Stimulated activated CD8-positive, alpha-beta memory T cell treated with anti-CD3 and anti-CD28 coated beads, Interleukin-4, amount 100 ng/mL, for 24 hours (primary cell): ENCODE data around the gene NPAS4.
"Not testable (repeated sequence)": the region's sequence is repeated elsewhere in the genome, so short reads cannot be mapped to it uniquely, and the experiment has no call there.

Source experiments
- DNase-seq: peaks from one replicate; pipeline ENCODE4 v3.0.0-alpha.2; 2020; ENCODE audit warnings: low read depth

Gene NPAS4

DNA sequence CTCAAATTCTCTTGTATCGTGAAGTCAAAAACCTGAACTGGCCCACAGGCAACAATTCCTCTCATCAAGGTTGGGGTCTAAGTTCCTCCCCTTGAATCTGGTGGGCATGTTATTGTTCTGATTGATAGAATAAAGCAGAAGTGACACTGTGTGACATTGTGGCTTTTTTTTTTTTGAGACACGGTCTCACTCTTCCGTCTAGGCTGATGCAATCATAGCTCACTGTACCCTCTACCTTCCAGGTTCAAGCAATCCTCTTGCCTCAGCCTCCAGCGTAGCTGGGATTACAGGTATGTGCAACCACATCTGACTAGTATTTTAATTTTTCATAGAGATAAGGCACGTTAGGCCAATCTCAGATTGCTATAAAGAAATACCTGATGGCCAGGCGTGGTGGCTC, 37.0 kb downstream of the NPAS4 start:
- no peak for DNase-seq

DNA sequence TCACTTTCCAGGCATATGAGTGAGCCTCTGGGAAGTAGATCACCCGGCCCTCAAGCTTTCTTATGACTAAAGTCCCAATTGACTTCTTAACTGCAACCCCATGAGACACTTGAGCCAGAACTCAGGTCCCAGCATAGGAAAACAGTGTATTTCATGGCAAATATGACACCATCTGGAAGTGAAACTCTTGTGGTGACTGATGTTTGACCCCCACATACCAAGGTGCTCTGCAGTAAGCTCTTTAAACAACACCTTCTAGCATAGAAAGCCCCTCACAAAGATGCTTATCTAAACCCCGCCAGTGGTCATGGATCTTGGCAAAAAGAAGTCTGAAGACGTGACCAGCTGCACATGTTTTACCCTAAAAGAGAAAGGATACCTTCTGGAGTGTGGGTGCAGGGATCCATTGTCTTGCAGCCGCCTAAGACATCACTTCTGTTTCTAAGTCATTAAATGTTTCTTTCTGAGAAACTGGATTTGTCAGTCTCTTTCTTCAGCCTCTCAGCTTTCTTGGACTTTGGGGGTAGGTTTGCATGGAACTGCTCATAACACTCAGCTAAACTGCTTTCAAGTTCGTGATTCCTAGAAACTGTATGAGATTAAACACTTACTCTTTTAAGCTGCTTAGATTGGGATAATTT, 38.4 kb downstream of the NPAS4 start:
- no peak for DNase-seq

DNA sequence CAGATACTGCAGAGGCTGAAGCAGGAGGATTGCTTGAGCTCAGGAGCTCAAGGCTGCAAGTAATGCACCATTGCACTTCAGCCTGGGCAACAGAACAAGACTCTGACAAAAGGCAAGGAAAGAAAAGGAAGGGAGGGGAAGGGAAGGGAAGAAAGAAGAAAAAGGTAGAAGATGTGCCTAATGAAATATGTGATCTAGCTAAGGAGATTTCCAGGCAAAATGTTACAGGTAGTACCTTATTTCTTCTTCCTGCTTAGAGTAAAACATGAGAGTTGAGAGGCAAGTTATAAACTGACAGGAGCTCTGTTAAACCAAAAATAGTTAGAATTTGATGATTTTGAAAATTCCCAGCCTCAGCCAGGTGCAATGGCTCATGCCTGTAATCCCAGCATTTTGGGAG, 41.2 kb downstream of the NPAS4 start:
- DNase-seq: no peak

DNA sequence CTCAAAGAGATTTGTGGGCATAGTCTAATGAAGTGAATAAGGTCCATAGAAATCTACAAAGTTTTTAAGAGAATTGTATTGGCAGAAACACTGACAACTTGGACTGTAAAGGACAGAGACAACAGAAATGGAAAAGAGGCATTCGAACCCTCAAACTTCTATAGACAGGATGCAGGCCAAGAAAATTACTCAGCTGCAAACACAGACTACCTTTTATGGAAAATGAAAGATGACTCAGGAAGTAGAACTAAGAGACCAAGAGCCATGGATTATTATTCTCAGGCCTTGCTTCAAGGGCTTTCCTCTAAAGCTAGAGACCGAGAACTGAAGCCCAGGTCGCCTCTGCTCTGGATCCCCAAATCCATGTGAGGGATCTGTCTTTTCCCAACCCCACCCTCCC, 42.1 kb downstream of the NPAS4 start:
- no peak for DNase-seq

DNA sequence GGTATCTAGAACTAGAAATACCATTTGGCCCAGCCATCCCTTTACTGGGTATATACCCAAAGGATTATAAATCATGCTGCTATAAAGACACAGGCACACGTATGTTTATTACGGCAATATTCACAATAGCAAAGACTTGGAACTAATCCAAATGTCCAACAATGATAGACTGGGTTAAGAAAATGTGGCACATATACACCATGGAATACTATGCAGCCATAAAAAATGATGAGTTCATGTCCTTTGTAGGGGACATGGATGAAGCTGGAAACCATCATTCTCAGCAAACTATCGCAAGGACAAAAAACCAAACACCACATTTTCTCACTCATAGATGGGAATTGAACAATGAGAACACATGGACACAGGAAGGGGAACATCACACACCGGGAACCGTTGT, 43.3 kb downstream of the NPAS4 start:
- DNase-seq: not testable (repeated sequence)

DNA sequence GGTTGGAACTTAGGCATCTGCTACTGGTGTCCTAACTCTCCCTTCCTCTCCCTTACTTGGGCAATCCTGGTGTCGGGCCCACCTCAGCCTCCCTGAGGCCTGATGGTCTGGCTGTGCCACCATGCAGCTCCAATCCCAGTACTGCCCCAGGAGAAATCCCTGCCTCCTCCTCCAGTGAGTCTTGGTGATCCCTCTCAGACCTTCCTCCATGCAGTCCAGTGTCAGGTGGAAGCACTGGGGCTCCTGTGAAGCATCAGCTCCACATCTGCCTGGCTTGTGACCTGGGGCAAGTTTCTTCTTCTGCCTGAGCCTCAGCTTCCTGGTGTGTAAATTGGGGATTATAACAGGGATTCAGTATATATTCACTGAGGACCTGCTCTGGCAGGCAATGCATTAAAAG, 44.1 kb downstream of the NPAS4 start:
- DNase-seq: no peak

DNA sequence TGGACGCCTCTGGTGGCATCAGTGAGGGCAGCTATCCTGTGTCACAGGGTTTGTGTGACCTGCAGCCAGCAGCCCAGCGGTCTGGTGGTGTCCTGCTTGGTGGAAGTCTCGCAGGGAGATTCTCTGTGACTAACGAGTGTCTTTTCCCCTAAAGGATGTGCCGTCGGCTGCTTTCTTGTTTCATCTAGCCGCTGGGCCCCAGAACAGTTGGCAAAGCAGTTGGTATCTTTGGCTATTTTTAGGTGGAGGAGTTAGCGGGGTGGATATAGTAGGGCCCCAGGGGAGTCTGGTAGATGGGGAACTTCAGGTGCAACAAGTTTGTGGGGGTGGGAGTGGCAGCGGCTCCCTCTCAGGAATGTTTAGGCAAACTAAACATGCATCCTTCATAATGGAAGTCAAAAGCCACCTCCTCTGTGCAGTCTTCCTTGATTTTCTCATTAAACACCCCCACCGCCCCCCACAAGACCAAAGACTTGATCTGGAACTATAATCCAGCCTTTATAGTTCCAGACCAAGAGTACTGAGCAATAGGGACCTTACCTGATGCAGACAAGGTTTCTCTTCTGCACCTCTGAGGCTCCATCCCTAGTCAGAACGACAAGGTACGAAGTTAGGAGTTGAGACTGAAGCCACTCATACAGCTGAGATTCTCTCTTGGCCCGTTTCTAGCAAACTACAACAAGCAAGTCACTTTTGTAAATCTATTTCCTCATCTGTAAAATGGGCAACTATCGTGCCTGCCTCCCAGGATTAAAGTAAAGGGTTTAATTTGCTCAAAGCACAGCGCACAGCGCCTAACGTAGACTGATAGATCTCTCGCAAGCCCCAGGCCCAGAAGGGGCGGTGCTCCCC, 44.8 kb downstream of the NPAS4 start:
- no peak for DNase-seq

DNA sequence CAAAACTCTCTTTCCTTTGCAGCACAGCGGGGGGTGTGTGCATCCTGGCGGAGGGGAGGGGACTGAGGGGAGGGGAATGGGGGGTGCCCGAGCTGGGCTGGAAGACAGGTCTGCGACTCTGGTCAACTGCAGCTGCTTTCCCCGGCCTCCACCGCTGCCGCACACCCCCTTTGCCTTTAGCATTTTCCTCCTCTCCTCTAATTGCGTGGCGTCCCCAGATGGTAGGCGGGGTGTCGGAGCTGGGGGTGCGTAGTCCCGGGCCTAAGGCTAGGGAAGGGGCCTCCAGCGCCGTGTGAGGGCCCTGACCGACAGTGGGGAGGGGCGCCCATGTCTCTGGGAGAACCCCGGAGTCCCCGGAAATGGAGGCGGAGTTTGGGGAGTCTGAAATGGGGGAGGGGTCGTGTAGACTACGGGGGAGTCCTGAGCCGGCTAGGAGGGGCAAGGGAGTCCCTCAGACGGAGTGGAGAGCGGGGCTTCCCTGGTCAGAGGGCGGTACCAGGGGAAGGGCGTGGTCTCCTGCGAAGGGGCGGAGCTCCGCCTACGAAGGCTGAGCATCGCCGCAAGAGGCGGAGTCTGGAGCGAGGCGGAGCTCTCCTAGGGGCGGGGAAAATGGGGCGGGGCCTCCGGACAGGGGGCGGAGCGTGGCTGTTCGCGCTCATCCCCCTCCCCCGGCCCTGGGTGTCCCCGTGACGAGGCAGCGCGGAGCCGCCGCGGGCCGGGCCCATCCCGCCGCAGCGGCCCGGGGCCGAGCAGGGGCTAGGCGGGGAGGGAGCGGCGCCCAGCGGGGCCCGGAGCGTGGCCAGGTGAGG, 45.6 kb downstream of the NPAS4 start, which contains the start of gene PELI3:
Gene PELI3 (plus strand): TSS at position 681 of the 809 bp plus-strand sequence. CDS start 1,224 bp downstream, outside the sequence.
- DNase-seq: peak; percentile 87

DNA sequence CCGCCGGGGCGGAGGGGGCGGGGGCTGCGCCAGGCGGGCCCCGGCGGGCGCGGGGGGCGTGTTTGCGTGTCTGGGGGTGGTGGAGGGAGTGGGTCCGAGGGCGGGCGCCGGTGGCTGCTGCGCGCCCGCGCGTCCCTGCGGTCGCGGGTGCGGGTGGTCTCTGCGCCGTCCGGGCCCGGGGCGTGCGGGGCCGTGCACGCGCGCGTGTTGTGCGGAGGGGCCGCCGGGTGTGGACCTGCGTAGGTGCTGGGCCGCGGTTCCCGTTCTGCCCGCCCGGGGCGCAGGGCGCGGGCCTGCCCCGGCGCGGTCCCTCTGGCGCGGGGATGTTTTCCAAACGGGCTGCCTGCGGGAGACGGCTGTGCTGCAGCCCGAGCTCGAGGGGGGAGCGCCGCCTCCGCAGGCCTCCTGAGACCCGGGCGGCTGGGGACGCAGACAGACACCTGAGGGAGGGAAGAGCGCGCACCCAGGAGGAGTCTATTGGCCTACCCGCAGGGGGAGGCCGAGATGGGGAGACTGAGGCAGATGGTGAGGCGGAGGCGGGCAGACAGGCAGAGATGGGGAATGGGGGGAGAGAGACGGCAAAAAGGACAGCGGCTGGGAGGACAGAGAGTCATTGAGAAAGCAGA, 46.3 kb downstream of the NPAS4 start:
- peak; percentile 18 for DNase-seq

DNA sequence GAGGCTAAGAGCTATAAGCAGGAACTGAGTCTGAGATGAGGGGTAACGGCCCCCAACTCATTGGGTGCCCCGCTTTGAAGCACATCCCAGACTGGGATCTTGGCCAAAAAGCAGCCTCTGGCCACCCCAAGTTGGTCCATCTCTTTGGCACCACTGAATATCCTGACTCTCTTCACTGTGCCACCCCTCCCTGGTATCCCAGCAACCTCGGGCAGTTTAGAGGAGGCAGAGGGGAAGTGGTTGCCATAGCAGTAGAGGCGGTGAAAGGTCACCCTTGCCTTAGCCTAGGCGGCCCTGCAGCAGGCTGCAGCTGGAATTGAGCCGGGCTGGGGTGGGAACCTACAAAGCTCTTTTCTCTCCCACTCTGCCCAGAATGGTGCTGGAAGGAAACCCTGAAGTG, 46.9 kb downstream of the NPAS4 start:
- DNase-seq: no peak

DNA sequence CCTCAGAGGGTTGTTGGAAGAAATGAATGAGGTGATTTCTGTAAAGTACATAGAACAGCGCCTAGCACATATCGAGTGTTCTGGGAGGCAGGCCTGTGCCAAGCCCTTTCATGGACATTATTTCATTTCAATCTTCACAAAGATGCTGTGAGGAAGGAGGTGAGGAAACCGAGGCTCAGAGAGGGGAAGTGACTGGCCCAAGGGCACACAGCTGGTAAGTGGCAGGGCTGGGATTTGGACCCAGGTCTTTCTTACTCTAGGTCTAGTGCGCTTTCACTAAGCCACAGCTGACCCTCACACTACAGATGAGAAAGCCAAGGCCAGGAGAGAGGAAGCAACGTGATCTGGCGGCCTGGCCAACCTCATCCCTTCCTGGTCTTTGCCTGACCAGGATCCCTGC, 47.9 kb downstream of the NPAS4 start:
- no peak for DNase-seq

DNA sequence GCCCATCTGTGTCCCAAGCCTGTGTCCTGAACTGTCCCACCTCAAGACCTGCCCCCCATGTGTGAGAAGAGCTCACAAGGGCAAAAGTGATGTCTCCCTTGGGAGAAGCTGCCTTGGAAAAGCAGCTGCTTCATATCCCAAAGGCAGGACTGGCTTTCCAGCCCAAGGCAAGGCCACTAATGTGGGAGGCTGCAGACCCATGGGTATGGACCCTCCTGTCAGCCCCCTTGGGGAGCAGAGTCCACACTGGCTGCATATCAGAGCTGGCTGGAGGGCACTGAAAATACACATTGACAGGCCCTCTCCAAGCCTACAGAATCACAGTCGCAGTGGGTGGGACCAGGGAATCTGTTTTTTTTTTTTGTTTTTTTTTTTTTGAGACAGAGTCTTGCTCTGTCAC, 48.6 kb downstream of the NPAS4 start:
- DNase-seq: no peak

DNA sequence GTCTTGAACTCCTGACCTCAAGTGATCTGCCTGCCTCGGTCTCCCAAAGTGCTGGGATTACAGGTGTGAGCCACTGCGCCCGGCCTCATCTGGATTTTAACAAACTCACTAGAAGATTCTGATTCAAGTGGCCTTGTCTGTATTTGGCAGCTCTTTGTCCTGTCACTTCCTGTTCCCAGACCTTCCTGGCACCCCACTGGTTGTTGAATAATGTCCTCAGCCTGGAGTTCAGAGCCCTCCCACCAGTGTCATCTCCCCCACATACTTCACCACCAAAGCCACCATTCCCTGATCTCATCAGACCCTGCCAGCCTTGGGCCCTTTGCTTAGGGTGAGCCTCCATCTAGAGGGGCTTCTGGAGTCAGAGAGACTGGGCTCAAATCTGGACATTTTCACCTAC, 49.2 kb downstream of the NPAS4 start:
- DNase-seq: no peak

DNA sequence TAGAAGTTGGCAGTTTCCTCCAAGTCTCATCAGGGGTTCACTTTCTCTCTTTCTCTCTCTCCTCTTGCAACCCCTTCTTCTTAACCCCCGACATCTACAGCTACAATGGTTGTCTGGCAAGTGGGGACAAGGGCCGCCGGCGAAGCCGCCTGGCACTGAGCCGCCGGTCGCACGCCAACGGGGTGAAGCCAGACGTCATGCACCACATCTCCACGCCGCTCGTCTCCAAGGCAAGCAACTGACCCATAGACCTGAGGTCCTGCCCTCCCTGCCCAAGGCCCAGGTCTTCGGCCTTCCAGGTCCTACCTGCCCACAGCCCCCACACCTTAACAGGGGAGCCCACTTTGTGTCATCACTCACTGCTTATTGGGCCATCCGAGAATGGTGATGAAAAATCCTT, 50.3 kb downstream of the NPAS4 start:
- DNase-seq: no peak

DNA sequence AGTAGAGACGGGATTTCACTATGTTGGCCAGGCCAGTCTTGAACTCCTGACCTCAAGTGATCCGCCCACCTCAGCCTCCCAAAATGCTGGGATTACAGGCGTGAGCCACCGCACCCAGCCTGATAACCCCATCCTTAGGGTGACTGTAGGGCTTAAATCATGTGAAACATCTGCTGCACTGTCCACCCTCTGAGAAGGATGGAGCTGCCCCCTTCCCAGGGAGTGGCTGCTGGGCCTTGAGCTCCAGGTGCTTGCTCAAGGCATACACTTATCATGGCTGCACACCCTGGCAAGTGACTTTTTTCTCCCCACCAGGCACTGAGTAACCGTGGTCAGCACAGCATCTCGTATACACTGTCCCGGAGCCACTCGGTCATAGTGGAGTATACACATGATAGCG, 51.2 kb downstream of the NPAS4 start:
- no peak for DNase-seq

DNA sequence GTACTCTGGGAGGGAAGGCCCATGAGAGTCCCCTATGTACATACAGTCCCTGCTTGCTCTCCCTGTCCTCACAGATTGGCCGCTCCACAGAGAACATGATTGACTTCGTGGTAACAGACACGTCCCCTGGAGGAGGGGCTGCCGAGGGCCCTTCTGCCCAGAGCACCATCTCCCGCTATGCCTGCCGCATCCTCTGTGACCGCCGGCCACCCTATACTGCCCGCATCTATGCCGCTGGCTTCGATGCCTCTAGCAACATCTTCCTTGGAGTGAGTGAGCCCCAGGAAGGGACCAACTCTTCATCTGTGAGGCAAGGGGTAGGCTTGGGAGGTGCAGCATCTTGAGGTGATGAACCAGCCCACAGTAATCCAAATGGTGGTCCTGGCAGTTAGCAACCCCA, 52.3 kb downstream of the NPAS4 start:
- no peak for DNase-seq

DNA sequence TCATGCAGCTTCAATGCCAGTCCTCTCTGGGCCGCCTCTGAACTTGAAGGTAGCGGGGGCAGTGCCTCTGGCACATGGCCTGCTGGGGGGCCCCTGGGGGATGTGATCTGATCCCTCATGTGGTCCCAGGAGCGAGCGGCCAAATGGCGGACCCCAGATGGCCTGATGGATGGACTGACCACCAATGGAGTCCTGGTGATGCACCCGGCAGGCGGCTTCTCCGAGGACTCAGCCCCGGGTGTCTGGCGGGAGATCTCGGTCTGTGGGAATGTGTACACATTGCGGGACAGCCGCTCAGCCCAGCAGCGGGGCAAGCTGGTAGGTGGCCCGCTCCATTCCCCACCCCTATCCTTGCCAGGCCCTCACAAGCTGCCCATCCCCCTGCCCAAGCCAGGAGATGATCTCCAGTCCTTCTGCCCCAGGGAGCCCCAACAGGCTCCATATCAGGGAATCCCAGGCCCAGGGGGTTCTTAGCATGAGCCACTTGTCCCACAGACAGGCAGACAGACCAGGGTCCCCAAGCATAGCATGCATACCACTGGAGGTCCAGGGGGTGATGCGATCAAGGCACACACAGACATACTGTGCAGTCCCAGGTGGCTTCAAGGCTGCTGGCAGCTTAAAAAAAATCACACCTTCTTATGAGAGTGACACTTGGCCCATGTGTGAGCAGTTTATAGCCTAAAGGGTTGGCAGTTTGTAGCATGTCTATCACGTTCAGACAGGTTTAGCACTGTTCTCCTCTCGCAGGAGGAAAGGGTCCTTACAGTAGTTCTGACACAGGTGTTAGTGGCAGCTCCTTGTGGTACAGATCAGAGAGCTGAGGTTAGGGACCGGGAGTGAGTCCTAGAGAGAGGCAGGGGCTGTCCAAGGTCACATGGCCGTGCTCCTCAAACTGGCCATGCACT, 53.0 kb downstream of the NPAS4 start:
- DNase-seq: no peak

DNA sequence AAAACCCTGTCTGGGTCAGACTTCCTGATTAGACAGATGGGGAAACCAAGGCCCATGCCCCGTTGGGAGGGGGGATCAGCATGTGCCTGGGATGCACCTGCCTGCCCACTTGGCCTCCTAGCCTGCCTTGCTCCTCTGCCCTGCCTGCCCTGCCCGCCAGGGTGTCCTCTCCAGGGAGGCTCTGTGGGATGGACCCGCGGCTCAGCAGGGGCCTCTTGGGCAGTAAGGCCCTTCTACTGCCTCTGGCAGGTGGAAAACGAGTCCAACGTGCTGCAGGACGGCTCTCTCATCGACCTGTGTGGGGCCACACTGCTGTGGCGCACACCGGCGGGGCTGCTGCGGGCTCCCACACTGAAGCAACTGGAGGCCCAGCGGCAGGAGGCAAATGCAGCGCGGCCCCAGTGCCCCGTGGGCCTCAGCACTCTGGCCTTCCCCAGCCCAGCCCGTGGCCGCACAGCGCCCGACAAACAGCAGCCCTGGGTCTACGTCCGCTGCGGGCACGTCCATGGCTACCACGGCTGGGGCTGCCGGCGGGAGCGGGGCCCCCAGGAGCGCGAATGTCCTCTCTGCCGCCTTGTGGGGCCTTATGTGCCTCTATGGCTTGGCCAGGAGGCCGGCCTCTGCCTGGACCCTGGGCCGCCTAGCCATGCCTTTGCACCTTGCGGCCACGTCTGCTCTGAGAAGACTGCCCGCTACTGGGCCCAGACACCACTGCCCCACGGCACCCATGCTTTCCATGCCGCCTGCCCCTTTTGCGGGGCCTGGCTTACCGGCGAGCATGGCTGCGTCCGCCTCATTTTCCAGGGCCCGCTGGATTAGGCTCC, 54.7 kb downstream of the NPAS4 start:
- no peak for DNase-seq
